Measurements from ENCODE around the gene CRY1.

The CRY1 gene

GRCh38 chr12:107103516-107103915 is 10.2 kb upstream of the CRY1 start:
- no peak overlapping the region for H3K4me3 ChIP-seq (ENCODE audit: low read depth, low read length)
- in situ Hi-C loops (cut with HindIII; ENCODE audit: low sequenced_read_pairs) = no loop called here
- no peak for DNase-seq (ENCODE audit: low read depth, low spot score)
- TF ChIP-seq, protein P1, sequence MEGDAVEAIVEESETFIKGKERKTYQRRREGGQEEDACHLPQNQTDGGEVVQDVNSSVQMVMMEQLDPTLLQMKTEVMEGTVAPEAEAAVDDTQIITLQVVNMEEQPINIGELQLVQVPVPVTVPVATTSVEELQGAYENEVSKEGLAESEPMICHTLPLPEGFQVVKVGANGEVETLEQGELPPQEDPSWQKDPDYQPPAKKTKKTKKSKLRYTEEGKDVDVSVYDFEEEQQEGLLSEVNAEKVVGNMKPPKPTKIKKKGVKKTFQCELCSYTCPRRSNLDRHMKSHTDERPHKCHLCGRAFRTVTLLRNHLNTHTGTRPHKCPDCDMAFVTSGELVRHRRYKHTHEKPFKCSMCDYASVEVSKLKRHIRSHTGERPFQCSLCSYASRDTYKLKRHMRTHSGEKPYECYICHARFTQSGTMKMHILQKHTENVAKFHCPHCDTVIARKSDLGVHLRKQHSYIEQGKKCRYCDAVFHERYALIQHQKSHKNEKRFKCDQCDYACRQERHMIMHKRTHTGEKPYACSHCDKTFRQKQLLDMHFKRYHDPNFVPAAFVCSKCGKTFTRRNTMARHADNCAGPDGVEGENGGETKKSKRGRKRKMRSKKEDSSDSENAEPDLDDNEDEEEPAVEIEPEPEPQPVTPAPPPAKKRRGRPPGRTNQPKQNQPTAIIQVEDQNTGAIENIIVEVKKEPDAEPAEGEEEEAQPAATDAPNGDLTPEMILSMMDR (IDR thresholded peaks at IDR 0.05; ENCODE audit: low read depth, low read length) = no peak

- DNase-seq (ENCODE audit: low read depth, low spot score) = no peak
- in situ Hi-C loops (cut with HindIII; ENCODE audit: low sequenced_read_pairs) = no loop called here
- TF ChIP-seq, protein P1 (IDR thresholded peaks at IDR 0.05; ENCODE audit: low read depth, low read length) = no peak
- H3K4me3 ChIP-seq (ENCODE audit: low read depth, low read length) = no peak overlapping the region
Measured at GRCh38 chr12:107103097-107103496, 9.7 kb upstream of the CRY1 start.

GRCh38 chr12:107102294-107102693 is 8.9 kb upstream of the CRY1 start:
- TF ChIP-seq, protein P1 (IDR thresholded peaks at IDR 0.05; ENCODE audit: low read depth, low read length) = no peak
- in situ Hi-C loops (cut with HindIII; ENCODE audit: low sequenced_read_pairs) = no loop called here
- H3K4me3 ChIP-seq (ENCODE audit: low read depth, low read length) = no peak overlapping the region
- no peak for DNase-seq (ENCODE audit: low read depth, low spot score)

- in situ Hi-C loops (cut with HindIII; ENCODE audit: low sequenced_read_pairs) = no loop called here
- no peak for DNase-seq (ENCODE audit: low read depth, low spot score)
- H3K4me3 ChIP-seq (ENCODE audit: low read depth, low read length) = no peak overlapping the region
- TF ChIP-seq, protein P1 (IDR thresholded peaks at IDR 0.05; ENCODE audit: low read depth, low read length) = no peak
Measured at GRCh38 chr12:107101651-107102050, 8.3 kb upstream of the CRY1 start.

DNA sequence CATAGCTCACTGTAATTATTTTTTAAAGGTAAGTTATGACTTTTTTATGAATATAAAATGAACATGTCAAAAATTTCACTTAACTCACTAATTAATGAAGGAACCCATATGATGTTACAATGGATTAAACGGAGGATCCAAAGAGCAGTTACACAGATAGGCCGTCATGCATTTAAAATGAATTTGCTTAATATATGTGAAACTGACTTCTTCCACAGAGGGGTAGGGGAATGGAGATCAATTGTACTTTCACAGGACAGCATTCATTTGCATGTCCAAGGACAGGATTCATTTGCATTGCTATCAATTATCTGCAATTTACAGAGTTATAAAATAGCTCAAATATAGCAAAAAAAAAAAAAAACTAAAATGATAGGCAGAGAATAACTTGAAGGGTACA is 6.6 kb upstream of the CRY1 start:
- TF ChIP-seq, protein P1 (IDR thresholded peaks at IDR 0.05; ENCODE audit: low read depth, low read length) = no peak
- DNase-seq (ENCODE audit: low read depth, low spot score) = no peak
- no peak overlapping the region for H3K4me3 ChIP-seq (ENCODE audit: low read depth, low read length)
- in situ Hi-C loops (cut with HindIII; ENCODE audit: low sequenced_read_pairs) = no loop called here

- TF ChIP-seq, protein P1 (IDR thresholded peaks at IDR 0.05; ENCODE audit: low read depth, low read length) = no peak
- in situ Hi-C loops (cut with HindIII; ENCODE audit: low sequenced_read_pairs) = no loop called here
- no peak for DNase-seq (ENCODE audit: low read depth, low spot score)
- no peak overlapping the region for H3K4me3 ChIP-seq (ENCODE audit: low read depth, low read length)
Measured at GRCh38 chr12:107096571-107096970, 3.2 kb upstream of the CRY1 start.

GRCh38 chr12:107094183-107094448 is 767 bp upstream of the CRY1 start:
- TF ChIP-seq, protein P1 (IDR thresholded peaks at IDR 0.05; ENCODE audit: low read depth, low read length) = no peak
- H3K4me3 ChIP-seq (ENCODE audit: low read depth, low read length) = peak overlapping the region; percentile 64
- DNase-seq (ENCODE audit: low read depth, low spot score) = no peak
- in situ Hi-C loops (cut with HindIII; ENCODE audit: low sequenced_read_pairs) = no loop called here
